Omental fat pad (tissue), 4 donors: ENCODE results near the gene GATAD2B. TPM values are rescaled to one million over a fixed set of nuclear protein-coding genes. Genes with fewer than 3 reads are reported as not detected.

Experiments
- ATAC-seq: fragments of 150-250 bp; one replicate; pipeline ENCODE4 v1.9.1; 2016; ENCODE audit warnings: mild to moderate bottlenecking, moderate library complexity; ENCODE audit not compliant: low FRiP score
- DNase-seq: peaks from one replicate; pipeline ENCODE4 v3.0.0-alpha.2; 2019; ENCODE audit warnings: low spot score
- small RNA-seq: library from RNA; depleted of rRNA; stranded (forward); fragments of <200 nt; gene quantifications from one replicate; pipeline ENCODE3, GENCODE V24; 2016
- total RNA-seq, 4 donors: library from RNA; depleted of rRNA; stranded (reverse); fragments of >200 nt; gene quantifications; one replicate each; pipeline ENCODE4 v1.1.0, GENCODE V29; 2016
- TF ChIP-seq, protein P1 (sequence below), 3 donors: fragments of 450-650 bp; IDR thresholded peaks; one replicate each; pipeline ENCODE4 v1.5.1; 2016 to 2017; ENCODE audit warnings: antibody characterized with exemption in 3 of 3, mild to moderate bottlenecking in 3 of 3, moderate library complexity in 2 of 3

The GATAD2B gene
- total RNA-seq, 4 donors from 2014 or later: 14.3 to 26.2 (median 17.8) TPM

- no peak for DNase-seq
- ATAC-seq: no peak
- TF ChIP-seq, protein P1, sequence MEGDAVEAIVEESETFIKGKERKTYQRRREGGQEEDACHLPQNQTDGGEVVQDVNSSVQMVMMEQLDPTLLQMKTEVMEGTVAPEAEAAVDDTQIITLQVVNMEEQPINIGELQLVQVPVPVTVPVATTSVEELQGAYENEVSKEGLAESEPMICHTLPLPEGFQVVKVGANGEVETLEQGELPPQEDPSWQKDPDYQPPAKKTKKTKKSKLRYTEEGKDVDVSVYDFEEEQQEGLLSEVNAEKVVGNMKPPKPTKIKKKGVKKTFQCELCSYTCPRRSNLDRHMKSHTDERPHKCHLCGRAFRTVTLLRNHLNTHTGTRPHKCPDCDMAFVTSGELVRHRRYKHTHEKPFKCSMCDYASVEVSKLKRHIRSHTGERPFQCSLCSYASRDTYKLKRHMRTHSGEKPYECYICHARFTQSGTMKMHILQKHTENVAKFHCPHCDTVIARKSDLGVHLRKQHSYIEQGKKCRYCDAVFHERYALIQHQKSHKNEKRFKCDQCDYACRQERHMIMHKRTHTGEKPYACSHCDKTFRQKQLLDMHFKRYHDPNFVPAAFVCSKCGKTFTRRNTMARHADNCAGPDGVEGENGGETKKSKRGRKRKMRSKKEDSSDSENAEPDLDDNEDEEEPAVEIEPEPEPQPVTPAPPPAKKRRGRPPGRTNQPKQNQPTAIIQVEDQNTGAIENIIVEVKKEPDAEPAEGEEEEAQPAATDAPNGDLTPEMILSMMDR (IDR thresholded peaks at IDR 0.05): no peak
Measured at GRCh38 chr1:153763365-153764225, 159.2 kb downstream of the GATAD2B start.

- DNase-seq (no peak), ATAC-seq (no peak)
- TF ChIP-seq, protein P1 (IDR thresholded peaks at IDR 0.05): no peak
Measured at GRCh38 chr1:153760440-153760839, 162.3 kb downstream of the GATAD2B start.

Small RNAs within 50 kb of the gene (small RNA-seq; reads per million reads assigned to genes)
- gene AL831737.1: not detected
- not detected for gene MIR6737
- not detected for gene RF00019

Other genes starting within 250 kb of the GATAD2B start
- 100 to 1,000 TPM in 3 of 4 donors, 10 to 100 TPM in 1; 87.3 to 203 (median 120) TPM for gene NPR1, start 244.3 kb downstream of the GATAD2B start, total RNA-seq
- gene INTS3, start 194.9 kb downstream of the GATAD2B start, total RNA-seq: 10 to 100 TPM; 28.6 to 65.3 (median 34.8) TPM
- gene SLC27A3, start 147.6 kb downstream of the GATAD2B start, total RNA-seq: 10 to 100 TPM; 29.4 to 65.4 (median 40.5) TPM
- 10 to 100 TPM; 21.8 to 75.0 (median 50.3) TPM for gene DENND4B, start 23.7 kb upstream of the GATAD2B start, total RNA-seq
- 10 to 100 TPM; 11.9 to 17.7 (median 16.3) TPM for gene CRTC2, start 35.6 kb upstream of the GATAD2B start, total RNA-seq
- 100 to 1,000 TPM in 3 of 4 donors, 10 to 100 TPM in 1; 80.5 to 125 (median 116) TPM for gene SLC39A1, start 40.6 kb upstream of the GATAD2B start, total RNA-seq
- 10 to 100 TPM in 1 of 4 donors, 1 to 10 TPM in 3; 6.1 to 19.1 (median 8.5) TPM for gene CREB3L4, start 44.9 kb upstream of the GATAD2B start, total RNA-seq
- gene JTB, start 54.7 kb upstream of the GATAD2B start, total RNA-seq: 100 to 1,000 TPM; 190 to 258 (median 208) TPM
- 10 to 100 TPM; 62.7 to 87.5 (median 78.3) TPM for gene RAB13, start 63.4 kb upstream of the GATAD2B start, total RNA-seq
- gene RPS27, start 67.8 kb upstream of the GATAD2B start, total RNA-seq: 1,000 to 10,000 TPM; 1,559 to 2,240 (median 2,115) TPM
- under 1 TPM in 3 of 4 donors, not detected in 1; 0.06 to 0.12 (median 0.09) TPM for gene NUP210L, start 232.1 kb upstream of the GATAD2B start, total RNA-seq